K562 (cell line): ENCODE measurements around the gene FBL. TPM values are rescaled to one million over a fixed set of nuclear protein-coding genes. Genes with fewer than 3 reads are reported as not detected.

ENCODE experiments used
- ATF1 ChIP-seq, 2 experiments: fragments of 450-650 bp in 1 of 2; IDR thresholded peaks; 2 replicates each; pipeline ENCODE4 v1.6.1; 2016; ENCODE audit warnings: missing compliant biosample characterization in 1 of 2, missing genetic modification characterization in 1 of 2
- BRCA1 ChIP-seq, 2 experiments: fragments of 450-650 bp in 1 of 2; sonication (generic) in 1 of 2; formaldehyde crosslinking in 1 of 2; IDR thresholded peaks; 2 replicates each; pipeline versions ENCODE4 v1.5.0 to v1.6.1; 2017 to 2020; ENCODE audit warnings: mild to moderate bottlenecking in 1 of 2, missing genetic modification reagents in 1 of 2
- BRD9 ChIP-seq: fragments of 450-650 bp; IDR thresholded peaks from 2 replicates; pipeline ENCODE4 v1.6.1; 2018; ENCODE audit warnings: low read depth; ENCODE audit not compliant: partially characterized antibody
- CCNT2 ChIP-seq: IDR thresholded peaks from 2 replicates; pipeline ENCODE4 v1.6.1; 2011; ENCODE audit warnings: borderline replicate concordance, low read depth, mild to moderate bottlenecking, moderate library complexity, mixed read lengths, low read length; ENCODE audit not compliant: insufficient read length; ENCODE audit errors: extremely low read depth
- CREB1 ChIP-seq, 2 experiments: sonication (generic) in 1 of 2; formaldehyde crosslinking in 1 of 2; IDR thresholded peaks; 2 replicates each; pipeline versions ENCODE4 v1.6.1 to v1.8.0; 2012 to 2022; ENCODE audit warnings: inconsistent platforms in 1 of 2, mild to moderate bottlenecking in 1 of 2, missing genetic modification reagents in 1 of 2, moderate library complexity in 1 of 2
- ERF ChIP-seq: fragments of 450-650 bp; formaldehyde crosslinking; IDR thresholded peaks from 2 replicates; pipeline ENCODE4 v1.4.0; 2020; ENCODE audit warnings: mild to moderate bottlenecking, mixed read lengths
- HDAC1 ChIP-seq, 2 experiments: fragments of 450-650 bp; IDR thresholded peaks; 2 replicates each; pipeline ENCODE4 v1.6.1; 2016 to 2017; ENCODE audit warnings: inconsistent platforms in 1 of 2, mild to moderate bottlenecking in 1 of 2, moderate library complexity in 1 of 2
- RBM15 ChIP-seq: fragments of 200-400 bp; formaldehyde crosslinking; IDR thresholded peaks from 2 replicates; pipeline ENCODE4 v1.6.1; 2018; ENCODE audit warnings: mild to moderate bottlenecking, low read length, moderate library complexity; ENCODE audit not compliant: insufficient read depth
- ZBED1 ChIP-seq: IDR thresholded peaks from 2 replicates; pipeline ENCODE4 v1.6.1; 2014
- polyA plus RNA-seq, 8 experiments: library from polyadenylated mRNA; depleted of rRNA in 4 of 8; stranded (reverse) in 5 of 8; unstranded in 3 of 8; fragments of >200 nt; fragmentation: Nextera tagmentation in 2 of 8; fragmentation: Illumina TruSeq in 1 of 8; extraction: Ambion mirVana in 2 of 8; extraction: Trizol in 1 of 8; gene quantifications; 2 replicates each; pipeline versions ENCODE4 v1.2.1 to v1.2.3, GENCODE V29; 2011 to 2014; ENCODE audit warnings: inconsistent platforms in 1 of 8, missing spikeins in 1 of 8
- total RNA-seq, 7 experiments: library from RNA; depleted of rRNA in 6 of 7; stranded (reverse); fragments of >200 nt in 6 of 7; fragmentation: Illumina TruSeq in 2 of 7; extraction: Trizol in 2 of 7; gene quantifications; 2 replicates each; pipeline versions ENCODE4 v1.2.1 to v1.2.3, GENCODE V29; 2011 to 2021; ENCODE audit warnings: low replicate concordance in 1 of 7
- TF ChIP-seq, protein P1 (sequence below), 3 experiments: fragments of 200-800 bp in 1 of 3; fragments of 250-450 bp in 1 of 3; fragments of 450-650 bp in 1 of 3; sonication (Bioruptor Pico) in 1 of 3; sonication (Bioruptor generic) in 1 of 3; formaldehyde crosslinking in 1 of 3; IDR thresholded peaks; 2 replicates each; pipeline versions ENCODE4 v1.6.1 to v1.8.0; 2016 to 2022; ENCODE audit warnings: mild to moderate bottlenecking in 2 of 3, missing genetic modification characterization in 2 of 3, missing compliant biosample characterization in 1 of 3, moderate library complexity in 1 of 3
- TF ChIP-seq, protein P2 (sequence below): fragments of 250-450 bp; sonication (Bioruptor Pico); IDR thresholded peaks from 2 replicates; pipeline ENCODE4 v1.8.0; 2022; ENCODE audit warnings: inconsistent platforms
- TF ChIP-seq, protein P3 (sequence below): sonication (generic); formaldehyde crosslinking; IDR thresholded peaks from 2 replicates; pipeline ENCODE4 v1.8.0; 2022; ENCODE audit warnings: missing genetic modification reagents, mild to moderate bottlenecking, moderate library complexity, borderline replicate concordance
- TF ChIP-seq, protein P4 (sequence below), 2 experiments: IDR thresholded peaks; 2 replicates each; pipeline ENCODE4 v1.6.1; 2011; ENCODE audit warnings: borderline replicate concordance in 1 of 2, control low read depth in 1 of 2, low read depth in 1 of 2, low read length in 1 of 2, mild to moderate bottlenecking in 1 of 2, mixed read lengths in 1 of 2, moderate library complexity in 1 of 2; ENCODE audit not compliant: insufficient read depth in 1 of 2, insufficient read length in 1 of 2, poor library complexity in 1 of 2, severe bottlenecking in 1 of 2; ENCODE audit errors: extremely low read depth in 1 of 2

Gene FBL
- total and polyA plus RNA-seq, 9 of the 15 experiments (the other 6 are each of a cell fraction or from before 2014, with no cell fraction given): 201 to 1,696 (median 696) TPM

DNA sequence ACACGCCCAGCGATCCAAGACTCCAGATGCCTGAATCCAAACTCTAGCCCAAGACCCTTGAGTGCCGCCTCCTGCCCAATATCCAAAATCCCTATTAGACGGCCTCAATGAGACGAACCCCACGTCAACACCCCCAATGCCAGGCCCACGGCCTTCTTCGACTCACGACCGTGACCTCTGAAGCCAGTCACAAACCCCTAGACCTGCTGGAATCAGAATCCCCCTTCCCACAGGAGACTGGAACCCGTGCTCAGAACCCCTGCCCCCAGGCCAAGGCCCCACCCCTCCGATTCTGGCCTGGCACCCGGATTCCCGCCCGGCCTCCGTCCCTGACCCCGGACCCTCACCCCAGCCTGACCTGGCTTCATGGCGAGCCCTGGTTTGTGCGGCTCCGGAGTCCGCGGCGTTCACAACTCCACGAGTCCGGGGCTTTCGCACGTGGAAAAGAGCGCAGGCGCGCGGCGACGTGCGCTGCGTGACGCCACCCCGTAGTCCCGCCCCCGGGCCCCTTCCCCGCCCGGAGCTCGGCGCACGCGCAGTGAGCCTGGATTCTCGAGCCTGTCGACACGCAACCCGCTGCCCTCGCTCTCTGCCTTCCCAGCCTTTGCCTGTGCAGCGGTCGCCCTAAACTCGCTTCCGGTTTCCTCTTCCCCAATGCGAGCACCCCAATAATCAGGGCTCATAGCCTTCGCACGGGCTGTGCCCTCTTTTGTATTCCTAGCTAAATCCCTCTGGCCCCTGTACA lies at the start of gene FBL (continued):
- no peak for TF ChIP-seq CCNT2
- TF ChIP-seq ERF: peak; percentile 30; the same call in 1 of the 2 replicates
- TF ChIP-seq RBM15: no peak
- no peak for TF ChIP-seq ATF1 (CRISPR knock-in tag; IDR thresholded peaks at IDR 0.05)
- TF ChIP-seq ATF1 (tag; IDR thresholded peaks at IDR 0.05): peak; percentile 65
- TF ChIP-seq, protein P1, sequence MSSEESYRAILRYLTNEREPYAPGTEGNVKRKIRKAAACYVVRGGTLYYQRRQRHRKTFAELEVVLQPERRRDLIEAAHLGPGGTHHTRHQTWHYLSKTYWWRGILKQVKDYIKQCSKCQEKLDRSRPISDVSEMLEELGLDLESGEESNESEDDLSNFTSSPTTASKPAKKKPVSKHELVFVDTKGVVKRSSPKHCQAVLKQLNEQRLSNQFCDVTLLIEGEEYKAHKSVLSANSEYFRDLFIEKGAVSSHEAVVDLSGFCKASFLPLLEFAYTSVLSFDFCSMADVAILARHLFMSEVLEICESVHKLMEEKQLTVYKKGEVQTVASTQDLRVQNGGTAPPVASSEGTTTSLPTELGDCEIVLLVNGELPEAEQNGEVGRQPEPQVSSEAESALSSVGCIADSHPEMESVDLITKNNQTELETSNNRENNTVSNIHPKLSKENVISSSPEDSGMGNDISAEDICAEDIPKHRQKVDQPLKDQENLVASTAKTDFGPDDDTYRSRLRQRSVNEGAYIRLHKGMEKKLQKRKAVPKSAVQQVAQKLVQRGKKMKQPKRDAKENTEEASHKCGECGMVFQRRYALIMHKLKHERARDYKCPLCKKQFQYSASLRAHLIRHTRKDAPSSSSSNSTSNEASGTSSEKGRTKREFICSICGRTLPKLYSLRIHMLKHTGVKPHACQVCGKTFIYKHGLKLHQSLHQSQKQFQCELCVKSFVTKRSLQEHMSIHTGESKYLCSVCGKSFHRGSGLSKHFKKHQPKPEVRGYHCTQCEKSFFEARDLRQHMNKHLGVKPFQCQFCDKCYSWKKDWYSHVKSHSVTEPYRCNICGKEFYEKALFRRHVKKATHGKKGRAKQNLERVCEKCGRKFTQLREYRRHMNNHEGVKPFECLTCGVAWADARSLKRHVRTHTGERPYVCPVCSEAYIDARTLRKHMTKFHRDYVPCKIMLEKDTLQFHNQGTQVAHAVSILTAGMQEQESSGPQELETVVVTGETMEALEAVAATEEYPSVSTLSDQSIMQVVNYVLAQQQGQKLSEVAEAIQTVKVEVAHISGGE (CRISPR knock-in tag; IDR thresholded peaks at IDR 0.05): peak in 1 of 3 experiments; percentile 27; a peak in 1 of 6 replicates
- TF ChIP-seq ZBED1: no peak
- TF ChIP-seq CREB1 (IDR thresholded peaks at IDR 0.05): peak; percentile 80
- peak; percentile 62; the same call in 1 of the 2 replicates for TF ChIP-seq CREB1 (CRISPR knock-in tag; IDR thresholded peaks at IDR 0.05)
- no peak for TF ChIP-seq BRCA1 (IDR thresholded peaks at IDR 0.05)
- TF ChIP-seq BRCA1 (CRISPR knock-in tag; IDR thresholded peaks at IDR 0.05): 0 out of 2 replicates have a peak, but pooled peaks have one; percentile 30
- TF ChIP-seq, protein P2, sequence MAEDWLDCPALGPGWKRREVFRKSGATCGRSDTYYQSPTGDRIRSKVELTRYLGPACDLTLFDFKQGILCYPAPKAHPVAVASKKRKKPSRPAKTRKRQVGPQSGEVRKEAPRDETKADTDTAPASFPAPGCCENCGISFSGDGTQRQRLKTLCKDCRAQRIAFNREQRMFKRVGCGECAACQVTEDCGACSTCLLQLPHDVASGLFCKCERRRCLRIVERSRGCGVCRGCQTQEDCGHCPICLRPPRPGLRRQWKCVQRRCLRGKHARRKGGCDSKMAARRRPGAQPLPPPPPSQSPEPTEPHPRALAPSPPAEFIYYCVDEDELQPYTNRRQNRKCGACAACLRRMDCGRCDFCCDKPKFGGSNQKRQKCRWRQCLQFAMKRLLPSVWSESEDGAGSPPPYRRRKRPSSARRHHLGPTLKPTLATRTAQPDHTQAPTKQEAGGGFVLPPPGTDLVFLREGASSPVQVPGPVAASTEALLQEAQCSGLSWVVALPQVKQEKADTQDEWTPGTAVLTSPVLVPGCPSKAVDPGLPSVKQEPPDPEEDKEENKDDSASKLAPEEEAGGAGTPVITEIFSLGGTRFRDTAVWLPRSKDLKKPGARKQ (CRISPR knock-in tag): no peak
- TF ChIP-seq, protein P3, sequence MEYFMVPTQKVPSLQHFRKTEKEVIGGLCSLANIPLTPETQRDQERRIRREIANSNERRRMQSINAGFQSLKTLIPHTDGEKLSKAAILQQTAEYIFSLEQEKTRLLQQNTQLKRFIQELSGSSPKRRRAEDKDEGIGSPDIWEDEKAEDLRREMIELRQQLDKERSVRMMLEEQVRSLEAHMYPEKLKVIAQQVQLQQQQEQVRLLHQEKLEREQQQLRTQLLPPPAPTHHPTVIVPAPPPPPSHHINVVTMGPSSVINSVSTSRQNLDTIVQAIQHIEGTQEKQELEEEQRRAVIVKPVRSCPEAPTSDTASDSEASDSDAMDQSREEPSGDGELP (CRISPR knock-in tag): peak; percentile 9; the same call in 1 of the 2 replicates
- TF ChIP-seq, protein P4, sequence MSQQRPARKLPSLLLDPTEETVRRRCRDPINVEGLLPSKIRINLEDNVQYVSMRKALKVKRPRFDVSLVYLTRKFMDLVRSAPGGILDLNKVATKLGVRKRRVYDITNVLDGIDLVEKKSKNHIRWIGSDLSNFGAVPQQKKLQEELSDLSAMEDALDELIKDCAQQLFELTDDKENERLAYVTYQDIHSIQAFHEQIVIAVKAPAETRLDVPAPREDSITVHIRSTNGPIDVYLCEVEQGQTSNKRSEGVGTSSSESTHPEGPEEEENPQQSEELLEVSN (IDR thresholded peaks at IDR 0.05; ENCODE audit: borderline replicate concordance in 1 of 2, extremely low read depth in 1 of 2, insufficient read depth in 1 of 2, insufficient read length in 1 of 2, low read depth in 1 of 2, low read length in 1 of 2, poor library complexity in 1 of 2, severe bottlenecking in 1 of 2): peak; percentile 66 to 88
- TF ChIP-seq HDAC1 (IDR thresholded peaks at IDR 0.05): peak in 1 of 2 experiments; percentile 77; a peak in 2 of 4 replicates
- TF ChIP-seq BRD9: no peak
